ENCODE results near the gene PDGFD. TPM values are rescaled to one million over a fixed set of nuclear protein-coding genes. Genes with fewer than 3 reads are reported as not detected.

The PDGFD gene
- total RNA-seq, 1 donor from 2014 or later, result 3.9 TPM

DNA sequence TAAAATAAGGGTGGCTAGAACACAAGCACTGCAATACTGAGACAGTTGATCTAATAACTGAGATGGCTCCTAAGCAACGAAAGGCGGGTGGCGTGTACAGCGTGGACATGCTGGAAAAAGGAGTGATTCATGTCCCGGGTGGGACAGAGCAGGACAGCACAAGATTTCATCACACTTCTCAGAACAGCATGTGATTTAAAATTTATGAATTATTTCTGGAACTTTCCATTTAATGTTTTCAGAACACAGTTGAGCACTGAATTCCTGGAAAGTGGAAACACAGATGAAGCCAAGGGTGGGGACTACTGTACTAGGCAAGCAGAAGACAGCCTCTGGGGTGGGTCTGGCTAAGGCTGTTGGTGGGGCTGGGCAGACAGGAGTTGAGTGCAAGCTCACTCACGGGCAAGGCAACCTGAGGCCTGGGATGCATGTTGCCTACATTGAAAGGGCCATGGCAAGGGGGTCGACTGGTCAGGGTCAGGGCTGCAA, 293.1 kb downstream of the PDGFD start:
- H3K27me3 ChIP-seq (ENCODE audit: low read depth), result no peaks in the 10 kb centered on the region
- no peaks in the 10 kb centered on the region for H3K9me3 ChIP-seq
- H3K36me3 ChIP-seq, result no peaks in the 10 kb centered on the region
- H3K27ac ChIP-seq, result no peak overlapping the region
- TF ChIP-seq, protein P1, sequence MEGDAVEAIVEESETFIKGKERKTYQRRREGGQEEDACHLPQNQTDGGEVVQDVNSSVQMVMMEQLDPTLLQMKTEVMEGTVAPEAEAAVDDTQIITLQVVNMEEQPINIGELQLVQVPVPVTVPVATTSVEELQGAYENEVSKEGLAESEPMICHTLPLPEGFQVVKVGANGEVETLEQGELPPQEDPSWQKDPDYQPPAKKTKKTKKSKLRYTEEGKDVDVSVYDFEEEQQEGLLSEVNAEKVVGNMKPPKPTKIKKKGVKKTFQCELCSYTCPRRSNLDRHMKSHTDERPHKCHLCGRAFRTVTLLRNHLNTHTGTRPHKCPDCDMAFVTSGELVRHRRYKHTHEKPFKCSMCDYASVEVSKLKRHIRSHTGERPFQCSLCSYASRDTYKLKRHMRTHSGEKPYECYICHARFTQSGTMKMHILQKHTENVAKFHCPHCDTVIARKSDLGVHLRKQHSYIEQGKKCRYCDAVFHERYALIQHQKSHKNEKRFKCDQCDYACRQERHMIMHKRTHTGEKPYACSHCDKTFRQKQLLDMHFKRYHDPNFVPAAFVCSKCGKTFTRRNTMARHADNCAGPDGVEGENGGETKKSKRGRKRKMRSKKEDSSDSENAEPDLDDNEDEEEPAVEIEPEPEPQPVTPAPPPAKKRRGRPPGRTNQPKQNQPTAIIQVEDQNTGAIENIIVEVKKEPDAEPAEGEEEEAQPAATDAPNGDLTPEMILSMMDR (IDR thresholded peaks at IDR 0.05), result no peak
- intact Hi-C loops (cut with DNase I), result no loop called here
- H3K4me3 ChIP-seq, result no peak overlapping the region
- peaks cover 6% of the 10 kb centered on the region for H3K4me1 ChIP-seq
- peak; percentile 76 to 89 for ATAC-seq
- peak; percentile 57 for DNase-seq

DNA sequence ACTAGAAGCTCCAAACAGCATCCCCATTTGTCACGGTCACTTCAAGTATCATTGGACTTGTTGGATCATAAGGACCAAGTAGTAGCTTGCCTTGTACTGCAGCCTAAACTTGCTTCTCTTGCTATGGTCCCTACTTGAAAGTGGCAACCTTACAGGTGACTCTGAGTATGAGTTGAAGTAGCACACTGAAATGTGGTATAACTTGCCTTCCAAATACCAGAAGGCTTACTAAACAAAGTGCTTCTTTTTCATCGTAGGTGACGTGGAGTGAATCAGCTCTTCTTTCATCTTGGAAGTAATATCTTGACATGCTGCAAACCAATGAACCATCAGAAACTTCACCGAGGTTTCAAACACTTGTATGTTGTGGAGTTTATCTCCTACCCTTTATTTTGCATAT, 296.5 kb downstream of the PDGFD start:
- TF ChIP-seq, protein P1 (IDR thresholded peaks at IDR 0.05), result no peak
- Histone ChIP-seq H3K4me1 (peaks cover 6% of the 10 kb centered on the region), H3K36me3 (no peaks in the 10 kb centered on the region), H3K27ac (no peak overlapping the region), H3K9me3 (no peaks in the 10 kb centered on the region), H3K27me3 (ENCODE audit: low read depth) (no peaks in the 10 kb centered on the region), H3K4me3 (no peak overlapping the region)
- DNase-seq (no peak), ATAC-seq (no peak)
- intact Hi-C loops (cut with DNase I), result no loop called here

DNA sequence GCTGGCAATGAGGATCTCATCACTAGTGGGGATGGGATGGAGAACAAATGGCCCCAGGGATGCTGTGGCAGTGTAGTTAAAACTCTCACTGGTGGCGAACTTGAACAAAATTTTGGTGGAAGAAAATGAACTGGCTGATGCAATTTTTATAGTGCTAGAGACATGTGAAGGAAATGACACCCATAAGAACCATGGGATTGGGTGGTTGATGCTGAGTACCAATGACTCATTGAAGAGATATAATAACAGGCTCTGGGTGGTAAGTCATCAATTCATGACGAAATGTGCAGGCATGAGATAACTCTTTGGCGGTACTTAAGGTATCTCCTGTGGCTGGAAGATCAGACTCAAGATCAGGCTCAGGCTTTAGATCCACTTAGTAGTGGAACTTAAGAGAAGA, 300.4 kb downstream of the PDGFD start:
- no peaks in the 10 kb centered on the region for H3K36me3 ChIP-seq
- intact Hi-C loops (cut with DNase I), result no loop called here
- TF ChIP-seq, protein P1 (IDR thresholded peaks at IDR 0.05), result no peak
- H3K4me1 ChIP-seq, result no peaks in the 10 kb centered on the region
- no peak overlapping the region for H3K27ac ChIP-seq
- no peaks in the 10 kb centered on the region for H3K27me3 ChIP-seq (ENCODE audit: low read depth)
- ATAC-seq (no peak), DNase-seq (no peak)
- no peak overlapping the region for H3K4me3 ChIP-seq
- no peaks in the 10 kb centered on the region for H3K9me3 ChIP-seq

DNA sequence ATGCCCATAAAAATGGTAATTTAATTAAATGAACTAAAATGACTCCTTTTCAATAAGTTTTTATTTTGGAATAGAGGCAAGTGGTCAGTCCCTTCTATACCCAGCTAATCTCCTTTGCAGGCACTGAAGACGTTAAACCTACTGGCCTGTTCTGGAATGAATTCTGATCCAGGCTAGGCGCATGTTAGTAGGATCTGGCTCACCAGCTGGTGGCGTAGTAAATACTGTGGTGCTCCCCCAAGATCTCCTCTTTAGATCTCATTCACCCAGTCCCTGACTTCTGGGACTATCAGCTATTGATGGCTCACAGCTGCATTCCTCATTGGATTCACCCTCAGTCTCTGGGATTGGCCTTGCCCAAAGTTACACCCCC, 301.2 kb downstream of the PDGFD start:
- ATAC-seq, result no peak
- Histone ChIP-seq H3K9me3 (no peaks in the 10 kb centered on the region), H3K27me3 (ENCODE audit: low read depth) (no peaks in the 10 kb centered on the region), H3K27ac (no peak overlapping the region), H3K36me3 (no peaks in the 10 kb centered on the region), H3K4me1 (no peaks in the 10 kb centered on the region), H3K4me3 (no peak overlapping the region)
- intact Hi-C loops (cut with DNase I), result no loop called here
- TF ChIP-seq, protein P1 (IDR thresholded peaks at IDR 0.05), result no peak
- DNase-seq, result no peak

DNA sequence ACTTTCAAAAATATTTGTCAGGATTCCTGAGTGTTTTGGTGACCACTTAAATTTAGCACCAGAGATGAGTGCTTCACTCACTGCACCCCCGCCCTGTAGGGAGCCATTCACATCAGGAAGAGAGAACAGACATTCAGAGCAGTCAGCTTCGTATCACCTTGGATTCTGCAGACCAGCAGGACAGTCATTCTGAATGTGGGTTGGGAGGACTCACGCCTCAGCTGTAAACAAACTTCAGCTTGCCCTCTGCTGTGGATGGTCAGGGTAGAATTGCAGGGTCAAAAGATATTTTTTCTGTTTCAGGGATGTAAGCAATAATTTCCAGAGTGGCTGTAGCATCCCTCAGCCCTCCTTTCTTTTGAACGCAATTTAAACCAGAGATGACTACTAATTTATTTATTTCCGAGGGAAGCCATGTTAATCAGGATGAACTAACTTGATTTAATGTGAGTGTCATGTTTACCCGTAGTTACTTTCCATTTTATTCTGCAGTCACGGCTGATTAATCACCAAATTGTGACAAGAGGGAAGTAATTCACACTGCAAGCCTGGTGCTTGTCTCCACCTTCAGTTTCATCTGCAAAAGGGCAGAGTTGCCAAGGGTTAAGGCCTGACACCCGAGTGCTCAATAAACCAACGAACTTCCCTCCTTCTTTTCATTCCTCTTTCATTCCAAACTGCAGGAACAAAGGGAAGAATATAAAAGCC, 301.7 kb downstream of the PDGFD start:
- TF ChIP-seq, protein P1 (IDR thresholded peaks at IDR 0.05), result no peak
- no peaks in the 10 kb centered on the region for H3K36me3 ChIP-seq
- intact Hi-C loops (cut with DNase I), result no loop called here
- H3K9me3 ChIP-seq, result no peaks in the 10 kb centered on the region
- no peaks in the 10 kb centered on the region for H3K4me1 ChIP-seq
- H3K27me3 ChIP-seq (ENCODE audit: low read depth), result no peaks in the 10 kb centered on the region
- no peak overlapping the region for H3K4me3 ChIP-seq
- ATAC-seq (no peak), DNase-seq (no peak)
- H3K27ac ChIP-seq, result no peak overlapping the region

Other genes with a start within 250 kb of the PDGFD start
- not detected for gene DDI1, start 127.5 kb downstream of the PDGFD start, total RNA-seq

All from lower lobe of right lung (tissue), 2 donors.